Retina (tissue), 1 donor: ENCODE measurements around the gene TMEM132C.

Experiments
- DNase-seq: peaks from one replicate; pipeline ENCODE4 v3.0.0-alpha.2; 2016

The TMEM132C gene

GRCh38 chr12:128619263-128619662 is 352.3 kb downstream of the TMEM132C start:
- DNase-seq: no peak

- no peak for DNase-seq
Measured at GRCh38 chr12:128621304-128621703, 354.3 kb downstream of the TMEM132C start.

- DNase-seq: no peak
Measured at GRCh38 chr12:128623748-128624147, 356.8 kb downstream of the TMEM132C start.

GRCh38 chr12:128626808-128627320 is 359.9 kb downstream of the TMEM132C start:
- no peak for DNase-seq

GRCh38 chr12:128627659-128628058 is 360.7 kb downstream of the TMEM132C start:
- no peak for DNase-seq

- DNase-seq: no peak
Measured at GRCh38 chr12:128629979-128630378, 363.0 kb downstream of the TMEM132C start.

- DNase-seq: no peak
Measured at GRCh38 chr12:128637642-128638606, 371.0 kb downstream of the TMEM132C start.

- DNase-seq: no peak
Measured at GRCh38 chr12:128639089-128639488, 372.1 kb downstream of the TMEM132C start.

- DNase-seq: no peak
Measured at GRCh38 chr12:128643155-128643554, 376.2 kb downstream of the TMEM132C start.

- peak; percentile 48 for DNase-seq
Measured at GRCh38 chr12:128644664-128645296, 377.8 kb downstream of the TMEM132C start.

- DNase-seq: no peak
Measured at GRCh38 chr12:128649902-128650301, 382.9 kb downstream of the TMEM132C start.

GRCh38 chr12:128652136-128652751 is 385.3 kb downstream of the TMEM132C start:
- DNase-seq: peak; percentile 41

GRCh38 chr12:128654468-128654867 is 387.5 kb downstream of the TMEM132C start:
- DNase-seq: no peak

- DNase-seq: no peak
Measured at GRCh38 chr12:128657378-128657777, 390.4 kb downstream of the TMEM132C start.

GRCh38 chr12:128660532-128661225 is 393.7 kb downstream of the TMEM132C start:
- DNase-seq: no peak

- DNase-seq: no peak
Measured at GRCh38 chr12:128661226-128661569, 394.2 kb downstream of the TMEM132C start.

GRCh38 chr12:128662101-128662500 is 395.1 kb downstream of the TMEM132C start:
- DNase-seq: no peak

- no peak for DNase-seq
Measured at GRCh38 chr12:128664501-128664900, 397.5 kb downstream of the TMEM132C start.

- DNase-seq: no peak
Measured at GRCh38 chr12:128667193-128667592, 400.2 kb downstream of the TMEM132C start.

GRCh38 chr12:128671528-128672042 is 404.6 kb downstream of the TMEM132C start:
- no peak for DNase-seq

GRCh38 chr12:128672428-128672827 is 405.5 kb downstream of the TMEM132C start:
- DNase-seq: no peak

GRCh38 chr12:128672893-128673292 is 405.9 kb downstream of the TMEM132C start:
- DNase-seq: no peak

- DNase-seq: no peak
Measured at GRCh38 chr12:128675576-128675975, 408.6 kb downstream of the TMEM132C start.
